ENCODE measurements around the gene IDE.

IDE gene

DNA sequence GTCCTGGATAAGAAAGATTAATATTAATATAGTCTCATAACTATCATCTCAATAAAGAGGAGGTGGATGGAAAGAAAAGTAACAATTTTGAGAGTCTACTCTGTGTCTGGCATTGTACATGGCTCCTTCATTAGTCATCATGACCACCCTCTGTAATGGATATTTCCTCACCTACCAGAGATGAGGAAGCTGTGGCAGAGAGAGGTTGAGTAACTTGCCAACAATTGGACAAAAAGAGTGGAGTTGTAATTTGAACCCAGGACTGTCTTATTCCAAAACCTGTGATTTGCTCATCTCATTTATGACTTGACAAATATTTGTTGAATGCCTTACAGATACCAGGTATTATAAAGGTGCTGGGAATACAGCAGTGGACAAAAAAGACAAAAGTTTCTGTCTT is 2.1 kb upstream of the IDE start:
- no peak overlapping the region for H3K9ac ChIP-seq (ENCODE audit: low read length)
- H3K9me3 ChIP-seq (ENCODE audit: insufficient read depth, low read length), result no peaks in the 10 kb centered on the region
- H3K4me1 ChIP-seq (ENCODE audit: low read length), result peaks cover 15% of the 10 kb centered on the region
- no peak overlapping the region for H3K4me3 ChIP-seq (ENCODE audit: low read length)
- no peaks in the 10 kb centered on the region for H3K27me3 ChIP-seq (ENCODE audit: low read depth, low read length)
- peaks cover 5% of the 10 kb centered on the region for H3K36me3 ChIP-seq (replicated peaks; ENCODE audit: low read depth, low read length)
- H3K27ac ChIP-seq (ENCODE audit: low read length), result no peak overlapping the region
- TF ChIP-seq CTCF (IDR thresholded peaks at IDR 0.05; ENCODE audit: low read depth, low read length) (no peak), EZH2phosphoT487 (IDR thresholded peaks at IDR 0.05; ENCODE audit: low read depth) (no peak)
- H3K79me2 ChIP-seq (ENCODE audit: low read length), result peaks cover 28% of the 10 kb centered on the region
- peaks cover 6% of the 10 kb centered on the region; the same call in 1 of the 2 replicates for H4K20me1 ChIP-seq (ENCODE audit: insufficient read depth, low read length)
- no peak overlapping the region for H2AFZ ChIP-seq (ENCODE audit: low read depth, low read length)
- H3K4me2 ChIP-seq (ENCODE audit: low read length), result no peak overlapping the region

DNA sequence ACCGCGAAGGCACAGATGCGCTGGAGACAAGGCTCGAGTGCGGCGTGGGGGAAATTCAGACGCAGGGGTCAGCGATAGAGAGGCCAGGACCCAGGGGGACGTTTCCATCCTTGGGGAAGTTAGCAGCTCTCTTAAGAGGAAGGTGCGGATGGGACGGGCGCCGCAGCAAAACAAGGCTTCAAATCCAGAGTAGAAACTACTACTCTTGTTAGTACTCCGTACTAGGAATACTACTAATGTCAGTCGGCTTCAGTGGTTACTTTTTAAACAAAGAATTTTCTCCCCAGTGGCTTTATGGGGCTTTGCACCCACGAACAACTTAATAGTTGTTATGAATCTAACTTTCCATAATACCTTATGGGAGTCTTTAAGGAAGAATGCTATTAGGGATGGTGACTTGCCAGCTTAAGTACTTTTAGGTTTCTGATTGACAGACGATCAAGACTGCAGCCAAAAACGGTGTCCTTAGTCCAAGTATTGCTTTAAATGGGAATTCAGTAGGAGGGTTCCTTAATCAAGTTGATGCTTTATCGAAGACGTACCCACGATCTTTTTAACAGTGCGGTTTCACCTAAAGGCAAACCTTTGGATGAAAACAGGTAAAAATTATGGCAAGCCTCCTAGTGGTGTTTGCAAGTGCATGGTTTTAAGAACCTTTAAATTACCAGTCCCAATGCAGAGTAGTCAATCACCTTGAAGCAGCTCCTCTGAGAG is 812 bp upstream of the IDE start:
- no peak overlapping the region for H3K27ac ChIP-seq (ENCODE audit: low read length)
- no peaks in the 10 kb centered on the region for H3K27me3 ChIP-seq (ENCODE audit: low read depth, low read length)
- H3K36me3 ChIP-seq (replicated peaks; ENCODE audit: low read depth, low read length), result peaks cover 5% of the 10 kb centered on the region
- peaks cover 35% of the 10 kb centered on the region for H3K79me2 ChIP-seq (ENCODE audit: low read length)
- TF ChIP-seq CTCF (IDR thresholded peaks at IDR 0.05; ENCODE audit: low read depth, low read length) (peak; percentile 27; the same call in 1 of the 2 replicates), EZH2phosphoT487 (IDR thresholded peaks at IDR 0.05; ENCODE audit: low read depth) (no peak)
- peak overlapping the region; percentile 93 for H3K4me3 ChIP-seq (ENCODE audit: low read length)
- H3K9me3 ChIP-seq (ENCODE audit: insufficient read depth, low read length), result no peaks in the 10 kb centered on the region
- H3K4me1 ChIP-seq (ENCODE audit: low read length), result peaks cover 15% of the 10 kb centered on the region
- peak overlapping the region; percentile 90 for H3K9ac ChIP-seq (ENCODE audit: low read length)
- H4K20me1 ChIP-seq (ENCODE audit: insufficient read depth, low read length), result peaks cover 6% of the 10 kb centered on the region; the same call in 1 of the 2 replicates
- H2AFZ ChIP-seq (ENCODE audit: low read depth, low read length), result peak overlapping the region; percentile 99
- H3K4me2 ChIP-seq (ENCODE audit: low read length), result peak overlapping the region; percentile 98

DNA sequence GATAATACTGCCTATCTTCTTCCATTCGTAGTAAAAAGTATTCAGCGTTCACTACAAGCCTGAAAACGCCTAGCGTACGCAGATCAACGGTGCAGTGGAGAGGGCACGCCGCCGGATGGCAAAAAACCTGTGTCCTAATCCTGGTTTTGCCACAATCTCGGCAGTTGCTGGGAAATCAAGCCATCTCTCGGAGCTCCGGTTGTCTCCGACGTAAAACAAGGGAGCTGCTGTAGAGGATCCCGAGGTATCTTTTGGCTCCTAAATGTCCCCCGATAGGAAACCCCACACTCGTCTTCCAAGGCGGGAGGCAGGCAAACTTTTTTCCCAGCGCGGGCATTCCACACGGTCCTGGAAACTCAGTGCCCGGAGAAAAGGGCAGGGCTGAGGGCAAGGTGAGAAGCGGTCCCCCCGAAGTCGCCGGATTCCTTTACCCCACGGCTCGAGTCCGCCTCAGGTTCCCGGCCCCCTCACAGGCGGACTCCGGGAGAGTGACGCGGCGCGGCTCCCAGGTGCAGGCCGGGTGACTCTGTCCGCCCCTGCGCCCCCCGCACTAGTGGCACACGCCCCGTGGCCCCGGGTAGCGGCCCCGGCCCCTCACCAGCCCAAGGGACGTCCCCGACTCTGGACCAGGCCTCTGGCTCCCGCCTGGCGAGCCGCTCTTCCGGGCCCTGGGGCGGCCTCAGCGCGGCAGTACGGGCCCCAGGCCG is 649 bp downstream of the IDE start:
- Histone ChIP-seq H3K9me3 (ENCODE audit: insufficient read depth, low read length) (no peaks in the 10 kb centered on the region), H3K4me2 (ENCODE audit: low read length) (peak overlapping the region; percentile 98), H3K36me3 (replicated peaks; ENCODE audit: low read depth, low read length) (peaks cover 8% of the 10 kb centered on the region), H3K27ac (ENCODE audit: low read length) (peak overlapping the region; percentile 68), H3K4me3 (ENCODE audit: low read length) (peak overlapping the region; percentile 93), H4K20me1 (ENCODE audit: insufficient read depth, low read length) (peaks cover 8% of the 10 kb centered on the region; the same call in 1 of the 2 replicates), H3K4me1 (ENCODE audit: low read length) (peaks cover 16% of the 10 kb centered on the region), H3K79me2 (ENCODE audit: low read length) (peaks cover 41% of the 10 kb centered on the region), H3K9ac (ENCODE audit: low read length) (peak overlapping the region; percentile 90), H2AFZ (ENCODE audit: low read depth, low read length) (peak overlapping the region; percentile 99), H3K27me3 (ENCODE audit: low read depth, low read length) (no peaks in the 10 kb centered on the region)
- no peak for TF ChIP-seq CTCF (IDR thresholded peaks at IDR 0.05; ENCODE audit: low read depth, low read length)
- TF ChIP-seq EZH2phosphoT487 (IDR thresholded peaks at IDR 0.05; ENCODE audit: low read depth), result no peak

GRCh38 chr10:92572362-92573090 is 1.4 kb downstream of the IDE start:
- peaks cover 43% of the 10 kb centered on the region for H3K79me2 ChIP-seq (ENCODE audit: low read length)
- H3K27ac ChIP-seq (ENCODE audit: low read length), result no peak overlapping the region
- no peaks in the 10 kb centered on the region for H3K27me3 ChIP-seq (ENCODE audit: low read depth, low read length)
- H3K9ac ChIP-seq (ENCODE audit: low read length), result peak overlapping the region; percentile 90
- peak overlapping the region; percentile 93 for H3K4me3 ChIP-seq (ENCODE audit: low read length)
- peaks cover 24% of the 10 kb centered on the region for H3K4me1 ChIP-seq (ENCODE audit: low read length)
- H2AFZ ChIP-seq (ENCODE audit: low read depth, low read length), result no peak overlapping the region
- no peaks in the 10 kb centered on the region for H3K9me3 ChIP-seq (ENCODE audit: insufficient read depth, low read length)
- peak overlapping the region; percentile 98 for H3K4me2 ChIP-seq (ENCODE audit: low read length)
- peaks cover 13% of the 10 kb centered on the region for H4K20me1 ChIP-seq (ENCODE audit: insufficient read depth, low read length)
- no peak for TF ChIP-seq EZH2phosphoT487 (IDR thresholded peaks at IDR 0.05; ENCODE audit: low read depth)
- no peak for TF ChIP-seq CTCF (IDR thresholded peaks at IDR 0.05; ENCODE audit: low read depth, low read length)
- H3K36me3 ChIP-seq (replicated peaks; ENCODE audit: low read depth, low read length), result peaks cover 8% of the 10 kb centered on the region

Data from OCI-LY3 (cell line).